GM20000 (cell line): ENCODE measurements around the gene MBLAC2.
A peak's percentile ranks its signal among the peaks of the same experiment; 100 is the strongest.

Source experiments
- DNase-seq: peaks from one replicate; pipeline ENCODE4 v3.0.0; 2012; ENCODE audit warnings: low spot score
- TF ChIP-seq, protein P1 (sequence below): IDR thresholded peaks from 2 replicates; pipeline ENCODE4 v1.5.1; 2012; ENCODE audit warnings: mild to moderate bottlenecking, control low read depth; ENCODE audit errors: extremely low read depth, missing control alignments

The MBLAC2 gene

GRCh38 chr5:90424245-90424644 lies 50.3 kb downstream of the MBLAC2 start:
- TF ChIP-seq, protein P1, sequence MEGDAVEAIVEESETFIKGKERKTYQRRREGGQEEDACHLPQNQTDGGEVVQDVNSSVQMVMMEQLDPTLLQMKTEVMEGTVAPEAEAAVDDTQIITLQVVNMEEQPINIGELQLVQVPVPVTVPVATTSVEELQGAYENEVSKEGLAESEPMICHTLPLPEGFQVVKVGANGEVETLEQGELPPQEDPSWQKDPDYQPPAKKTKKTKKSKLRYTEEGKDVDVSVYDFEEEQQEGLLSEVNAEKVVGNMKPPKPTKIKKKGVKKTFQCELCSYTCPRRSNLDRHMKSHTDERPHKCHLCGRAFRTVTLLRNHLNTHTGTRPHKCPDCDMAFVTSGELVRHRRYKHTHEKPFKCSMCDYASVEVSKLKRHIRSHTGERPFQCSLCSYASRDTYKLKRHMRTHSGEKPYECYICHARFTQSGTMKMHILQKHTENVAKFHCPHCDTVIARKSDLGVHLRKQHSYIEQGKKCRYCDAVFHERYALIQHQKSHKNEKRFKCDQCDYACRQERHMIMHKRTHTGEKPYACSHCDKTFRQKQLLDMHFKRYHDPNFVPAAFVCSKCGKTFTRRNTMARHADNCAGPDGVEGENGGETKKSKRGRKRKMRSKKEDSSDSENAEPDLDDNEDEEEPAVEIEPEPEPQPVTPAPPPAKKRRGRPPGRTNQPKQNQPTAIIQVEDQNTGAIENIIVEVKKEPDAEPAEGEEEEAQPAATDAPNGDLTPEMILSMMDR: no peak
- no peak for DNase-seq

- peak; percentile 7 for DNase-seq
- TF ChIP-seq, protein P1: peak; percentile 38
These were observed 53.4 kb downstream of the MBLAC2 start for GRCh38 chr5:90421136-90421535.

GRCh38 chr5:90418214-90418613 lies 56.4 kb downstream of the MBLAC2 start:
- TF ChIP-seq, protein P1: no peak
- DNase-seq: no peak

GRCh38 chr5:90410178-90410762 lies 64.3 kb downstream of the MBLAC2 start:
- no peak for DNase-seq
- TF ChIP-seq, protein P1: no peak

- TF ChIP-seq, protein P1: no peak
- peak; percentile 77 for DNase-seq
These were observed 65.0 kb downstream of the MBLAC2 start, which contains the start of gene CETN3 for GRCh38 chr5:90409318-90410177. Gene CETN3, minus strand, starts transcription at chr5:90409756. Its CDS starts 95 bp downstream, at chr5:90409661.

- no peak for DNase-seq
- TF ChIP-seq, protein P1: no peak
These were observed 65.8 kb downstream of the MBLAC2 start for GRCh38 chr5:90408571-90409317.
